ENCODE data around the gene PYROXD2.

PYROXD2 gene

GRCh38 chr10:98414578-98414931 is 427 bp downstream of the PYROXD2 start:
- no peak for DNase-seq (ENCODE audit: low spot score)

DNA sequence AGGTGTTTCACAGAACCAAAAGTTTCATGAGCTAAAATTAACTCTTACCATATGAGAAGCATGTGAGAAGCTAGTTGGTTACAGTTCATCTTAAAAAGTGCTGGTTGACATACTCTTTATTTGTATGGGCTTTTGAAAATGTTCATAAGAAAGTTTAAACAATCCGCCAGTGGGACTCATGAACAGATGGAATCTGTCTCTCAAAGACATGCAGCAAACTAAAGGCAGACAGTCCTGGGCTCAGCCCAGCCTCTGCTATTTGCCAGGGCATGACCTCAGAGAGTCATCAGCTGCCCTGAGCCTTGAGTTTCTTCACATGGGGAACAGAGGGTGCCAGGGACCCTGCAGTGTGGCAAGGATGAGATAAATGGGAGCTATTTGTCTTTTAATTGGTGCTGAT is 3.2 kb downstream of the PYROXD2 start:
- DNase-seq (ENCODE audit: low spot score), result no peak

- peak; percentile 23 for DNase-seq (ENCODE audit: low spot score)
Measured at GRCh38 chr10:98411166-98411565, 3.8 kb downstream of the PYROXD2 start.

GRCh38 chr10:98410759-98411158 is 4.2 kb downstream of the PYROXD2 start:
- no peak for DNase-seq (ENCODE audit: low spot score)

DNA sequence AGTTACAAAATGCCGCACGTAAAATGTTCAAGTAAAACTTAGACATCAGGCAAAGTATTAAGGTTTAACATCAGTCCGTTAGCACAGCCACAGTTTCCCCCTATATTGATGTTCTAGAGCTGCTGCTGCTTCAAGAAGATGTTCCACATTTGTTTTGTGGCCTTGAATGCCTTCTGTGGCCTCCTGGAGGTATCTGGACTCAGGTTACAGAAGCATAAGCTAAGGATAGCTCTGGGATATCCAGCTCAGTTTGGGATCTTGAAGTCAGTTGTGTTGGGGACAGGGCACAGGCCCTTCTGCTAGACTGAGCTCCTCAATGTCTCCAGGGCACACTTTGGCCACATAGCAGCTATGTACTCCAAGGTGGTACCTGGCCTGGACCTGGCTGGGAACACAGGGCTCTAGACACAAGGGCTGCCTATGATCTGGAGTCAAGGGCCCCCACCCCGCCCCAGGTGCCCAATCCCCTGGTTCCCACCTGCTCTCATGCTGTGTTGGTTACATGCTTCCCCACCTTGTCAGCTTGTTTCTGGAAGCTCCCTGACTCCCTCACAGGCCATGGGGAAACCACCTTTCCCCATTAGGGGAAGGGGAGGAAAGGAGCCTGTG is 4.7 kb downstream of the PYROXD2 start:
- DNase-seq (ENCODE audit: low spot score), result no peak

DNA sequence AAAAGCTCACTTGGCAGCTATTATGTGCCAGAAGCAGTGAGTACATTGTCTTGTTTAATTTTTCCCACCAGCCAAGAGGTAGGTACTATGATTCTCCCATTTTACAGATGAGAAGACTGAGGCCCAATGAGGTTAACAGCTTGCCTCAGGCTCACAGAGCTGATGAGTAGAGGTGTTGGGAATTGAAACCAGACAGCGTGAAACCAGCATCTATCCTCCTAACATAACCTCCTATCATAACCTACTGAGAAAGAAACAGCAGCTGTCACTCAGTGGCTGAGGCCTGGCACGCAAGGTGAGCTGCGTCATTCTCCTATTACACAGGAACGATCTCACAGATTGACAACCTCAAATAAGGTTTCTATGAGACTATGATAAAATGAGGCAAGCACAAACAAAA is 6.2 kb downstream of the PYROXD2 start:
- DNase-seq (ENCODE audit: low spot score), result no peak

GRCh38 chr10:98407744-98408241 is 7.2 kb downstream of the PYROXD2 start:
- DNase-seq (ENCODE audit: low spot score), result no peak

DNA sequence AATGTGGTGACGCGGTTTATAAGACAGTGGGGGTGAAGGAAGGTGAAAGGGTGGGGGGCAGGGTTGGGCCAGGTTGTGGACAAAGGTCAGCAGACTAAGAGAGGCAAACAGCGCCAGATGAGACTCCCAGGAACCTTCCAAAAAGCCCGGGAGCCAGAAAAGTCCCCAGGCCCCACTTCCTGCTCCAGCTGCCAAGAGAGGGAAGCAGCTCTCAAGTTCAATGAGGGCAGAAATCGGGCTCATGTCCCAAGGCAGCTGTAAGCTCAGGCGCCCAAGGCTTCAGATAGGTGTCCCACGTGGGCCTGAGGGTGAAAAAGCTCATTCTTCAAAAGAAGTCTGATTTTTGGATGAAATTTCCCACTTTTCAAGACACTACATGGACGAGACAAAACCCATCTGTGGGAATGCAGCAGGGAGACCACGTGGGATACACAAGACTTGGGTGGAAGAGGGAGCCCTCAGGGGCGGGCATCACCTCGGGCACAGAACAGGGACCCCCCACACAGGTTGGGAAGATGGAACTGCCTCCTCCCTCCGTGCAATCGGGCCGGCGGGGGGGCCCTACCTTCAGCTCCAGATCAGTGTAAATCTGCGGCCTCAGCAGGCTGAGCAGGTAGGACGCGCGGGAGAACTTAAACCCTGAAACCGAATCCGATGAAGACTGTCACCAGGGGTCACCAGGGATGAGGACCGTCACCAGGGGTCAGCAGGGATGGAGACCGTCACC is 7.8 kb downstream of the PYROXD2 start:
- DNase-seq (ENCODE audit: low spot score), result no peak

GRCh38 chr10:98405422-98405821 is 9.6 kb downstream of the PYROXD2 start:
- no peak for DNase-seq (ENCODE audit: low spot score)

DNA sequence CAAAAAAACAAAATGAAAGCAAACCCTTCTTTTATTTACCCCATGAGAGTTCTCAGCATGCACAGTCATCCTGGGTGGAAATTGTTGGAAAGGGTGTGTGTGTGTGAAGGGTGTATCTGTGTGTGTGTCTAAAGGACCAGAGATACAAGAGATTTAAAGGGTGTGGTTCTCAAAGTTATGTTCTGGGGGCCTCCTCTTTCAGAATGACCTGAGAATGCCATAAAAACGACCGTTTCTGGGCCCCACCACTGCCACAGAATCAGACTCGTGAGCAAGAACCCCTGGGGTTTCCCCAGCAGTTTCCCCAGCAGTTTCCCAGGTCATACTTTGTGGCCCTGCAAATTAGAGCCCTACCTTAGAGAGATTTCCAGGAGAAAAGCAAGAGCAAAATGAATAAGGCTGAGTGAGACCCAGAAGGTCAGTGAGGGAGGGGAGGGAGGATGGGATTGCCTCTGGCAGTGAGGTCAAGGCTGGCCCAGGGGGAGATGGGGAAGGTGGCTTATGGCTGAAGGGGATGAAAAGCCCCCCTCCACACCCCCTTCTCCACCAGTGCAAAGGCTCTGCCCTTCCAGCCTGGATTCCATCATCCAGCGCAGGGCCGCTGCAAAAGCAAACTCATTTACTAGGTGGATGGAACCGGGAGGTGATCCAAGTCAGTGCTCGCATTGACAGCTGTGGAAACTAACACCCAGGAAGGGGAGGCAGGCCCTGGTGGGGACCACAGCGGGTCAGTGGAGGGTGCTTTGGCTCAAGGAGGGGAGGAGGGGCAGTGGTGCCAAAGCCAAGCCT is 10.2 kb downstream of the PYROXD2 start:
- no peak for DNase-seq (ENCODE audit: low spot score)

DNA sequence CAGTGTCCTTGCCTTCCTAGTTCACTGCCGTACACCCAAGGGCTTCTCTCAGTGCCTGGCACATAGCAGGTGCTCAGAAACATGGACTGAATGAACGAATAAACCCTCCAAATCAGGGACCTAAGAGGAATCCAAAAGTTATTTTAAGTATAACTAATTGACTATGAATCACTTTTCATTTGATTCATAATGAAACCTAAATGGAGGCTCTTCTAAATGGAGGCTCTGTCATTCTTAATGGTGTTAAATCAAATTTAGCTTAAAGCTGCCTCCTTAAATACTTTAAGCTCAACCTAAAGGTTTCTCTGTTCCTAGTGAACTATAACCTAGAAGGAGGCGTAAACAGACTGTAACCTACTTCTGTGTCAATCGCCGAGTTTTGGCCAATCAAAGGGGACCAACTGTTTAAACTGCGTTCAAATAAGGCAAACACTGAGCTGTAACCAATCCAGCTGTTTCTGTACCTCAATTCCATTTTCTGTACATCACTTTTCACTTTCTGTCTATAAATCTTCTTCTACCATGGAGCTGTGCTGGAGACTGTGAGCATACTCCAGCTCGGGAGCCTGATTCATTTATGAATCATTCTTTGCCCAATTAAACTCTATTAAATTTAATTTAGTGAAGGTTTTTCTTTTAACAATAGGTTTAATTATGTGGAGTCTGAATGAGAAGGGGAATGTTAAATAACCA is 11.0 kb downstream of the PYROXD2 start:
- no peak for DNase-seq (ENCODE audit: low spot score)

GRCh38 chr10:98402931-98403718 is 11.9 kb downstream of the PYROXD2 start:
- no peak for DNase-seq (ENCODE audit: low spot score)

DNA sequence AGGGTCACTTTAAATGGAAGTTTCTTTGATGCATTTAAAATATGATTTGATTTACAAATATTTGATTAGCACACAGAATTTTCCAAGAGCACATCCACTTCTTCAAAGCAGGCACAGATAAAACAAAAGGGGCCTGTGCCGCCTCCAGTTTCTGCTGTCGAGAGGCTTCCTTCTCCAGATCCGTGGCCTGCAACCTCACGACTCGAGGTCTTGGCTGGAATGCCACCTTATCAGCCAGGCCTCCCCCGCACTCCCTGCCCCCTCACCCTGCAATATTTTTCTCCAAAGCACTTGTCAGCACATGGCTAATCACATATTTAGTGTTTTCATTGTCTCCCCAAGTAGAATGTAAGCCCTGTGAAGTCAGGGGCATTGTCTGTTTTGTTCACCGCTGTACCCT is 12.5 kb downstream of the PYROXD2 start:
- DNase-seq (ENCODE audit: low spot score), result no peak

GRCh38 chr10:98400482-98400881 is 14.5 kb downstream of the PYROXD2 start:
- DNase-seq (ENCODE audit: low spot score), result no peak

DNA sequence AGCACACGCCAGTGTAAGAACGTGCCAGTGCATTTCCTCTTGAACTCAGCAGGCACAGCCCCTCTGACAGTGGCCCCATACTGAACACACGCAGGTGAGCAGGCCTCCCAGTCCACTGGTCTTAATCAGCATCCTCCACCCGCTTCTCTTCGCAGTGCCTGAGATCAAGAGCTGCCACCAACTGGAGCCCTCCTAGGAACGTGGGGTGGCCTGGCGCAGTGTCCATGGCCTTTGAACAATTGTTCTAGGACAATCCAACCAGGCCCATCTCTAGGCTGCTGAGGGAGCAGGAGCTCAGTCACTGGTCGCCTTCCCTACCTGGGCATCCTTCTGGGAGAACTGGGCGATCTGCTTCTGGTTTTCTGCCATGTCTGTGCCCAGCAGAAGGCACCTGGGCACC is 15.2 kb downstream of the PYROXD2 start:
- no peak for DNase-seq (ENCODE audit: low spot score)

DNA sequence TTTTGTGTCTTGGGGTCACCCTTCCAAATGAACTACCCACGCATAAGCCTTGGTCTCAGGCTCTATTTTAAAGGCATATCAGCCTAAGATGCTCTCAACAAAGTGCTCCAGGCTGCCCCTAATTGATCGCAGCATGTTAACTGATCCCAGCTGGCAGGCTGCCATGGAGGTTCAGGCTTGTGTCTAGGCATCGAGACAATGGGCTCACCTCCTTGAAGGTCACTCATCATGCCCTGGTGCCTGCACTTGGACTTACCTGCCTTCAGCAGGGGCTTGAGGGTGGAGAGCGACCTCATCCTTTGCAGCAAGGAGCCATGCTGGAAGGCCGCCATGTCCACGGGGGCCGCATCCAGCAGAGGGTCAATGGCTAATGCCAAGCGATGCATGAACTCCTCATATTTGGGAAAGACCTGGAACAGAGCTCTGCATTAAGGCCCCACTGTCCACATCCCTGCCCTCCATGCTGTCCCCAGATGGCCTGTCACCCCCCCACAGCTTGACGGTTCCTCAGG is 17.8 kb downstream of the PYROXD2 start:
- DNase-seq (ENCODE audit: low spot score), result no peak

GRCh38 chr10:98396096-98397063 is 18.6 kb downstream of the PYROXD2 start:
- DNase-seq (ENCODE audit: low spot score), result no peak

- no peak for DNase-seq (ENCODE audit: low spot score)
Measured at GRCh38 chr10:98394851-98395440, 20.0 kb downstream of the PYROXD2 start.

GRCh38 chr10:98391578-98391991 is 23.4 kb downstream of the PYROXD2 start:
- DNase-seq (ENCODE audit: low spot score), result no peak

DNA sequence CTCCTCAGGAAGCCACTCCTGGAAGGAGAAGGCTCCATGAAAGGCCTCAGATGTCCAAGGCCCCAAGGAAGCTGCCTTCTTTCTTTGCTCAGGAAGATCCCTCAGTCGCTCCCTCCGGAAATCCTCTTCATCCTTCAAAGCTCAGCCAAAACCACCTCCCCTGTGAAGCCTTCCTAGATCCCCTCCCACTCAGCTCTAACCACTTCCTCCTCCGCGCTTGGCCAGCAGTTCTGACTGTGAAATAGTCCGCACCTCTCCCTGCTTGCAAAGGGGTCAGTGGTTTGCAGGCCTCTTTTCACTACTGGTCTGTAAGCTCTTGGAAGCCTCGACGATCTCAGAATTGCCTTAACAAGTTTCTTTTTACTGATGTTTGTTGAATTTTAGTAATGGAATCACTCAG is 23.9 kb downstream of the PYROXD2 start:
- DNase-seq (ENCODE audit: low spot score), result no peak
